HepG2 (cell line): ENCODE results near the gene GNG13.

Experiments
- AGO2 ChIP-seq: fragments of 200-400 bp; formaldehyde crosslinking; optimal IDR thresholded peaks from 2 replicates; pipeline ENCODE3; 2017; ENCODE audit warnings: mild to moderate bottlenecking, low read depth, low read length, moderate library complexity
- POLR2A ChIP-seq, 2 experiments: IDR thresholded peaks; 2 replicates each; pipeline ENCODE4 v1.6.1; 2011; ENCODE audit warnings: low read depth in 2 of 2, low read length in 2 of 2, mild to moderate bottlenecking in 1 of 2, moderate library complexity in 1 of 2; ENCODE audit not compliant: insufficient read depth in 1 of 2
- RAD21 ChIP-seq: fragments of 450-650 bp; formaldehyde crosslinking; IDR thresholded peaks from 2 replicates; pipeline ENCODE4 v1.5.0; 2020; ENCODE audit warnings: mild to moderate bottlenecking
- SMC3 ChIP-seq: IDR thresholded peaks from 2 replicates; pipeline ENCODE4 v1.6.1; 2011; ENCODE audit warnings: low read length, improper control_type of control experiment
- TF ChIP-seq, protein P1 (sequence below), 2 experiments: IDR thresholded peaks; 2 replicates each; pipeline ENCODE4 v1.6.1; 2011 to 2012; ENCODE audit warnings: low read length in 2 of 2, borderline replicate concordance in 1 of 2, low read depth in 1 of 2, mild to moderate bottlenecking in 1 of 2, moderate library complexity in 1 of 2

GRCh38 chr16:844638-845350 is 44.3 kb upstream of the GNG13 start:
- TF ChIP-seq RAD21 (CRISPR knock-in tag) (no peak), POLR2A (IDR thresholded peaks at IDR 0.05; ENCODE audit: insufficient read depth in 1 of 2, low read depth in 2 of 2, low read length in 2 of 2) (no peak), AGO2 (no peak), SMC3 (no peak)
- TF ChIP-seq, protein P1, sequence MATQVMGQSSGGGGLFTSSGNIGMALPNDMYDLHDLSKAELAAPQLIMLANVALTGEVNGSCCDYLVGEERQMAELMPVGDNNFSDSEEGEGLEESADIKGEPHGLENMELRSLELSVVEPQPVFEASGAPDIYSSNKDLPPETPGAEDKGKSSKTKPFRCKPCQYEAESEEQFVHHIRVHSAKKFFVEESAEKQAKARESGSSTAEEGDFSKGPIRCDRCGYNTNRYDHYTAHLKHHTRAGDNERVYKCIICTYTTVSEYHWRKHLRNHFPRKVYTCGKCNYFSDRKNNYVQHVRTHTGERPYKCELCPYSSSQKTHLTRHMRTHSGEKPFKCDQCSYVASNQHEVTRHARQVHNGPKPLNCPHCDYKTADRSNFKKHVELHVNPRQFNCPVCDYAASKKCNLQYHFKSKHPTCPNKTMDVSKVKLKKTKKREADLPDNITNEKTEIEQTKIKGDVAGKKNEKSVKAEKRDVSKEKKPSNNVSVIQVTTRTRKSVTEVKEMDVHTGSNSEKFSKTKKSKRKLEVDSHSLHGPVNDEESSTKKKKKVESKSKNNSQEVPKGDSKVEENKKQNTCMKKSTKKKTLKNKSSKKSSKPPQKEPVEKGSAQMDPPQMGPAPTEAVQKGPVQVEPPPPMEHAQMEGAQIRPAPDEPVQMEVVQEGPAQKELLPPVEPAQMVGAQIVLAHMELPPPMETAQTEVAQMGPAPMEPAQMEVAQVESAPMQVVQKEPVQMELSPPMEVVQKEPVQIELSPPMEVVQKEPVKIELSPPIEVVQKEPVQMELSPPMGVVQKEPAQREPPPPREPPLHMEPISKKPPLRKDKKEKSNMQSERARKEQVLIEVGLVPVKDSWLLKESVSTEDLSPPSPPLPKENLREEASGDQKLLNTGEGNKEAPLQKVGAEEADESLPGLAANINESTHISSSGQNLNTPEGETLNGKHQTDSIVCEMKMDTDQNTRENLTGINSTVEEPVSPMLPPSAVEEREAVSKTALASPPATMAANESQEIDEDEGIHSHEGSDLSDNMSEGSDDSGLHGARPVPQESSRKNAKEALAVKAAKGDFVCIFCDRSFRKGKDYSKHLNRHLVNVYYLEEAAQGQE (IDR thresholded peaks at IDR 0.05; ENCODE audit: borderline replicate concordance in 1 of 2, low read depth in 1 of 2, low read length in 2 of 2), result no peak
